ENCODE measurements around the gene ASCL3.
"Not testable (repeated sequence)": the region's sequence is repeated elsewhere in the genome, so short reads cannot be mapped to it uniquely, and the experiment has no call there.

ASCL3 gene

DNA sequence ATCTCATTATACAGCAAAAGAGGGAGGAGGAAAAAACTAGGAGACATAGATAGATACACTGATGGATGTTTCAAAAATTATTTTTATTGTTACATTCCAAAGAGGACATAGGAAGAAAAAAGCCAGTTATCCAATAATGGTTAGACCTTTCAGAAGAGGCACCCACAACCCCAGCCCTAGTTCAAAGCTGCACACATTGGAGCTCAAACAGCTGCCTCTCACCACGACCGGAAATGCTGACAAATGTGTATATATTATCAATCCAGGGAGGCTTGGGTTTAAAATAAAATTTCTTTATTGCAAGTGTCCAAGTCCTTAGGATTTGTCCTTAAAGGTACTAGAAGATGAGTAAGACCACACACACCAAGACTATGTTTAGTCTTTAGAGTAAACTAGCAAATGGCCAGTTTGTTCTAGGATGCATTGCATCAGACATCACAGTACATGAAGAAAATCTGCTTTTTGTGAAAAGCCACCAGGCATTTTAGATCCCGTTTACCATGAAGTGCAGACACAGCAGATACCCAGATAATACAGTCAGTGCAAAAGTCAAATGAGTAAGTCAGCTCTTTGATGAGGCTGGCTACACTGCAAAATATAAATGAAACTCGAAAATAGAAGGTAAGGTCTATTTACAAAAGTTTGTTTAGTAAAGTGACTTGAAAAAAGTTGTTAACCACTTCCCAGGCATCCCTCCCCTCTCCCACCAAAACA is 4.6 kb upstream of the ASCL3 start:
- DNase-seq (ENCODE audit: low read depth in 2 of 2) = no peak

DNA sequence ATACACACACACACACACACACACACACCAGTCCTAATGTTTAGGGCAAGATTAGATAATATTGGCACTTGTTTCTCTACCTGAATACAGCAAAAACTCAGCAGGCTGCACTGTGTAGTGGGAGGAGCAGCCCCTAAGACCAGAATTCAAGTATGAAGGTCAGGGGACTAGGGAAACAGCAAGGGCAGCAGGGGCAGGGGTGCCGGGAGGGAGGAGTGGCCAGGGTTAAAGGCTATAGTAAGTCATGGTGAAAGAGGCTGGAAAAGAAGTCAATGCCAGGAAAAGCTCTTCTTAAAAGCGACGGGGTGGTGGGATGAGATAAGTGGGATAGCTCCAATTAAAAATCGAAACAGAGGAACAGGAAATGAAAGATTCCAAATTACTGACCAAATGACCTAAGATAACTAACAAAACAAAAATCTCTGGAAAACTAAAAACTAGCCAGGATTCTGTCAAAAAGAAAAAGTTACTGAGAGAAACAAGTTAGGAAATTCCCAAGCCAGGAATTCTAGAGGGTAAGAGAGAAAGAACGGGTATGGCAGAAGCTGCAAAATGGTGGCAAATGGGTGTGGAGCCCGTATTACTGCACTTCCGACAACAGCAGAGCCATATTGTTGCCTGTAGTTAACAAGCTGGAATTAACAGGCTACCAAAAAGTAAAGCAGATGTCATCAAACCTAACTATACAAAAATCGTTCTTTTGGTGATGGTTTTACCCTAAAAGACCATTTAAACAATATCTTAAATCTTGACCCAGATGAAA is 1.3 kb downstream of the ASCL3 start:
- no peak for DNase-seq (ENCODE audit: low read depth in 2 of 2)

GRCh38 chr11:8937659-8938058 is 5.2 kb downstream of the ASCL3 start:
- no peak for DNase-seq (ENCODE audit: low read depth in 2 of 2)

DNA sequence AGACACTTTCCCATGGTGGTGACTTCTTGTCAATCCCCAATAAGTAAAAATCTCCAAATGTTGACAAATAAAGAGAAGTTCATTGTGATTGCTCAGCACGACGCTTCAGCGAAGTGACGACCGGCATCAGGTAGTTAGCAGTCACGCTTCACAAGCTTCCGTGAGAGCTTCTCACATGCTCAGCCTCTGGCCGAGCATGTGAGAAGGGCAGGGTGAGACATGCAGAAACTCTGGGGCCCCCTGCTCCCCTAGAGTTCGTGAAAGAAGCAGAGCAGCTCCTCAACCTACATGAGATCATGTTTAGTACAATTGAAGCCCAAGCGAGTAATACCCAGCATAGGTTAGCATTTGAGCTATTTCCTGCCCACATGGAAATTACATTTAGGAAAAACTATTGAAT is 5.7 kb downstream of the ASCL3 start:
- no peak for DNase-seq (ENCODE audit: low read depth in 2 of 2)

GRCh38 chr11:8935789-8936188 is 7.0 kb downstream of the ASCL3 start:
- not testable (repeated sequence) for DNase-seq (ENCODE audit: low read depth in 2 of 2)

DNA sequence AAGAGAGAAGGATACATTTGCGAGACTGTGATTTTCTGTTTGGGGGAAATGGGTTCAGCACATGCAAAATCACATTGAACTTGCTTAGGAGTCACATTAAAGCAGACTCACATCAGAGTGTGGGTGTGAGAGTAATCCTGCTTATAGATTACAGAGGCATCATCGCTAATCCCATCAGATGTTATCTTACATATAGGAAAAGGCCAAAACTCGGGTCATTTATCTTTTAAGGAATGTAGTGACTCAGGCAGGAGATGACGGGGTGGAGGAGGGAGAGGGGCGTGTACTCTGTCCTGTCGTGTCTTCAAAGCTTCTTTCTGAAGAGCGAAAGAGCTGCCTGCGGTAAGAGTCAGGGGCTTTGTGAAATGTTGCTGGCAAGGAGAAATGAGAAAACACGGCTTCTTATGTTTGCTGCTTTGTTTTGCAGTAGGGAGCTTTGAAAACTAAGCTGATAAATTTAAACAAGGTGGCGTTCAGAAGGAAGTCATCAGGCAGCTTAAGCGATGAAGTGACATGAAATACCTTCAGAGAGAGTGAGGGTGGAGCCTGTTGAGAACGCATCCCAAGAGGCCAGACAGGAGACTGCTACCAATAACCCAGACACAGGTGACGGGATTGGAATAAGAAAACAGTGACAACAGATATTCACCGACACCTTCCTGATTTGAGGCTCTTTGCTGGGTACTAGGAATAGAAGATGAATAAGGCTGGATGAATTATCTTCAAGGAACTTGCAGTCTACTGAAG is 7.9 kb downstream of the ASCL3 start:
- DNase-seq (ENCODE audit: low read depth in 2 of 2) = no peak

DNA sequence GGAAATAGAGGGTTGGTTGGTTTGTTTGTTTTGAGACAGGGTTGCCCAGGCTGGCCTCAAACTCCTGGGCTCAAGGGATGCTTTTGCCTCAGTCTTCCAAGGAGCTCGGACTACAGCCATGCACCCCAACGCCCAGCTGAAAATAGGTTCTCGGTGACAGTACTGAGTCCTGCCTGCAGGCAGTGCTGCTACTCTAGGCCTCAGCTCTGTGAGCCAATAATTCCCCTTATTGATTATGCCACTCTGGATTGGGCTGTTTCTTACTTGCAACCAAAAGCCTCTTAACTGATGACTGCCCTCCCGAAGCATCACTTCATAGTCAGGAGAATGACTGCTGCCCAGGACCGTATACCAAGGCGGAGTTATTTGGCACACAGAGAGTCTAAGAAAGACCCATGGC is 8.9 kb downstream of the ASCL3 start:
- DNase-seq (ENCODE audit: low read depth in 2 of 2) = no peak

- no peak for DNase-seq (ENCODE audit: low read depth in 2 of 2)
Observed at GRCh38 chr11:8932564-8933180, 10.1 kb downstream of the ASCL3 start, which contains the start of gene C11orf16. Gene C11orf16 (minus strand): TSS chr11:8932947. CDS start chr11:8932308, 639 bp downstream.

DNA sequence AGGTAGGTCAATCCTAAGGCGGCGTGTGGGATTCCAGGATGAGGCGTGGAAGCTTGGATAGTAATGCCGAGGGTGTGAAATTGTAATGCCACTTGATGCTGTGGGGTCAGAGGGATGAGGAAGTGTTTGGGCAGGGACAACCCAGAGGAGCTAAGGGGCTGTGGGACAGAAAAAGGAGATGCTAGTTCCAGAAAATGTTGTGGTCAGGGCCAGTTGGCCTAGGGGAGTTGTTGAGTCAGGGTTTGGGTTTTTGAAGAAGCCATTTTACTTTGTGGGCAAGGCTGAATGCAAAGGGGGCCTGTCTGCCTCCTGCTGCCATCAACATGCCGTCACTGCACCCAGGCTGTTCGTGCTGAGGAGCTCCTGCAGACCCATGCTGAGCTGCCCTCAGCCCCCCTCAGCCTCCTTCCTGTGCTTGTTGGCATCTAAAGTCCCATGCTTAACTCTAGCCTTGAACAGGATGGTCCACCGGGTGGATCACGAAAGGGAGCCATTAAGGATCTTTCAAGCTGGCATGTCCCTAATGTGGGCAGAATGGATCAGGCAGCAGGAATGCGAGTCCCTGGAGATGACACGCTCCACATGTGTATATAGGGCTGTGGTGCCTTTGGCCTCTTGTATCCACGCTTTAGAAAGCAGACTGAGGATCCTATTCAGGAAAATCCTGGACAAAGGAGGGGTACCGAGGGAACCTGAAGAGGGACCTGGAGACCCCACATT is 12.2 kb downstream of the ASCL3 start:
- DNase-seq (ENCODE audit: low read depth in 2 of 2) = no peak

GRCh38 chr11:8928981-8929615 is 13.7 kb downstream of the ASCL3 start:
- DNase-seq (ENCODE audit: low read depth in 2 of 2) = no peak

GRCh38 chr11:8928205-8928604 is 14.6 kb downstream of the ASCL3 start:
- DNase-seq (ENCODE audit: low read depth in 2 of 2) = no peak

DNA sequence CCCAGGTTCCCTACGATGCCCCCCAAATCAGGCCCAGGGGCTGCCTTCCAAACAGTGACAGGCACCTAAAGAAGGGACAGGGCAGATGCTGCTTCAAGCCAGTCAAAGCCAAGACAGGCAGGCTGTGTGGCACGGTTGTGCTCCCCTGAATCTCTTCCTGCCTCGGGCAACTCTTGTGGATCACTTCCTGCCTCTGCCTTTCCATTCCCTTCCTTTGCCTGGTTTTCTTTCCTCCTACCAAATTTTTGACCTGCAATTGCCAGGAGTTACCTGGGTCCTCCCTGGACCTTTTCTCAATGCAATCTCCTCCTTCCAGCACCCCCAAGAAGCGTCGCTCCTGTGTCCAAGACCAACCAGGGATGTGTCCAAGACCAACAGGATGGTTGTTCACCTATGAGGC is 15.6 kb downstream of the ASCL3 start:
- no peak for DNase-seq (ENCODE audit: low read depth in 2 of 2)

DNA sequence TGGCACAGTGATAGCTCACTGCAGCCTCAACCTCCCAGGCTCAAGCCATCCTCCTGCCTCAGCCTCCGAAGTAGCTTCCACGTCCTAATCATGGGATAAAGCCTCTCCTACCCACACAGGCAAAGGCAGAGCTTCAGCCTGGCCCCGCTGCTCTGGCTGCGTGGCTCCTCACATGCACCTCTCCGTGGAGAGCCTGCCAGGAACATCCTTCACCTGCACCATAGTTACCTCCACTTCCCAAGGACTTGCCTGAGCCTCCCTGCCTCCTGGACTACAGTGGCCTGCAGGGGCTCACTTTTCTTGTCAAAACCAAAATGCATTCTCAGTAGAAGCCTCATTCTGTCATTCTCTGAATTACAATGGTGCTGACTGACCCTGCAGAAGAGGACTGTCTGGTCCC is 16.6 kb downstream of the ASCL3 start:
- DNase-seq (ENCODE audit: low read depth in 2 of 2) = no peak

- DNase-seq (ENCODE audit: low read depth in 2 of 2) = no peak
Observed at GRCh38 chr11:8925711-8926110, 17.1 kb downstream of the ASCL3 start.

DNA sequence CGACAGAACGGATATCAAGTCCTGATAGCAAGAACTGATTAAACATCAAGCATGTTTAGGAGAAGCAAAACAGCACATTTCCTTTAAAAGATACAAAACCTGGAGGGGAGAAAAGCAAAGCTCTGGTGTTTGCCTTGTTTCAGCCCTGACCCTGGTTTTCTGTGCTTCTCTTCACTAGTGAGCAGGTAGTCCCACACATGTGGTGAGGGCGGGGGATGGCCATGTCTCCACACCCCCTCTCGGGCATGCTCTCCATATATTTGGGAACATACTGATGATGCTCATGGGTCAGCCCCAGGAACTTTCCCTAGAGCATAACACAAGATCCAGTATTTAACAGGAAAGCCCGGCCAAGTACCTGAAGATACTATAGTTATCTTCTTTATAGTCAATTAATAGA is 20.1 kb downstream of the ASCL3 start:
- no peak for DNase-seq (ENCODE audit: low read depth in 2 of 2)

DNA sequence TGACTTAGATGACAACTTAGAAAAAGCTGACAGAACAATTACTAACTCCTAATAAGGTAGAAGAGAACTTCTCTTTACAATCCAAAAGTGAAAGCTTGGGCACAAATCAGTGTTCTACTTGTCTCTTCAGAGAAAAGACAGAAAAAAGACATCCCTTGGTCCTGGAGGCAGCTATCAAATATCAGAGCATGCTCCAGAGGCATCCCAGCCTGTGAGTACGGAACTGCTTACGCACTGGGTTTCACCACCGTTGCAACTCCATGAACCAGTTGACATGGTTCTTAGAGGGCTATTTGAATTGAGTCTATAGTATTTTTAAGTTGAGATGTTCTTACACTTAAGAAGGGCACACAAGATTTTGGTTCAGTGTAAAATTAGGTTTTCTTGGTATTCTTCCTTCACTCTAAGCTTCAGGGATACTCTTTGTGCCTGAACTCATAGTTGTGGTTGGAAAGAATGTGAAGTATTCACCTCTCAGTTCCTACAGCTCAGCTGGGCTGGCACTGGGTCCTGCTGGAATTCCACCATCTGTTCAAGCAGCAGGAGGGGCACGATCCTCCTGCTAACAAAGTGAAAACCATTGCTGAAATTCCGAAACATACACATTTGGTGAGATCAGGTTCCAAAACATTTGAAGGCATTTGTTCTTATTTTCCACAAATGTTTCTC is 25.5 kb downstream of the ASCL3 start:
- no peak for DNase-seq (ENCODE audit: low read depth in 2 of 2)

DNA sequence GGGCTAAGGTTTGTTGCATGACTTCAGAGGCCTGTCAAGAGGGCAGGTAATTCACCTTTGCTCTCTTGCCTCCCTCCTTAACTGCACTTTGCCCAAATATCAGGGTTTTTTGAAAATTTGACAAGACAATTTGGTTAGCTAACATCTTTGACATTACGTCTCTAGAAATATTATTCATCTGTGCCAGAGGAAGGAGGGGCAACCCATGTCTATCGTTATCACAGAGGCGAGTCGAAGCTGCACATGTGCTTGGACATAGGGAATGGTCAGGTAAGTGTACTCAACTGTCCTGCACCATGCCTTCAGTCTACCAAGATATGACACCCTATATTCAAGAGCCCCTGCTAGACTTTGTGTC is 28.2 kb downstream of the ASCL3 start:
- no peak for DNase-seq (ENCODE audit: low read depth in 2 of 2)

DNA sequence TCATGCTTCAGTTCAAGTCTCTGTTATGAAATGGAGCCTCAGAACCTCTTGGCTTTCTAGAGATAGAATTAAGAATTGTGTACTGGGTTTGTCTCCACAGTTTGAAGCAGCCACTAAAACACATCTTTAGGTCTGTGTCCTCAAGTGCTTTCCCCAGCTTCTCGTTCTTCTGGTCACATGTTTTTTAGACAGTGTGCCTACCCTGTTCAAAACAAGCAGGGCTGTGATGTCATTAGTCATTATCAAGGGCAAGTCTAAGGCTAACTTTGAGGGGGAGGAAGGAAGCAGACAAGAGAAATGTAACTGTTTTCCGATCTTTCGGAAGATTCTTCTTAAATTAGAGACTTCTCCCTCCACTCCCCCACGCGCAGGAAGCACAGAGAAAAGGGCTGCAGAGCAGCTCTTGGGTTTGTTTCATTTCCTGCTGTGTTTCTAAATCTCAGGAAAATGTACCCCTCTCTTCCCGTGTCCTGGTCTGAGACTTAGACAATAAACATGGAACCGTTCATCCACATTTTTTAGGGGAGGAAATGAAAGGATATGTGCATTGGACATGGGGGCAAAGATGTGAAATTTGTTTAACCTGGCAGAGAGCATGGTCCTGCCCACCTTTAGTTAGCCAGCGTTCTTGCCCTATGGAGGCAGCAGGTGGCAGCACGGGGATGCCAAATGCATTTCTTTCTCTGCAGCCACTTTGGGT is 28.7 kb downstream of the ASCL3 start:
- DNase-seq (ENCODE audit: low read depth in 2 of 2) = peak; percentile 18 to 22

DNA sequence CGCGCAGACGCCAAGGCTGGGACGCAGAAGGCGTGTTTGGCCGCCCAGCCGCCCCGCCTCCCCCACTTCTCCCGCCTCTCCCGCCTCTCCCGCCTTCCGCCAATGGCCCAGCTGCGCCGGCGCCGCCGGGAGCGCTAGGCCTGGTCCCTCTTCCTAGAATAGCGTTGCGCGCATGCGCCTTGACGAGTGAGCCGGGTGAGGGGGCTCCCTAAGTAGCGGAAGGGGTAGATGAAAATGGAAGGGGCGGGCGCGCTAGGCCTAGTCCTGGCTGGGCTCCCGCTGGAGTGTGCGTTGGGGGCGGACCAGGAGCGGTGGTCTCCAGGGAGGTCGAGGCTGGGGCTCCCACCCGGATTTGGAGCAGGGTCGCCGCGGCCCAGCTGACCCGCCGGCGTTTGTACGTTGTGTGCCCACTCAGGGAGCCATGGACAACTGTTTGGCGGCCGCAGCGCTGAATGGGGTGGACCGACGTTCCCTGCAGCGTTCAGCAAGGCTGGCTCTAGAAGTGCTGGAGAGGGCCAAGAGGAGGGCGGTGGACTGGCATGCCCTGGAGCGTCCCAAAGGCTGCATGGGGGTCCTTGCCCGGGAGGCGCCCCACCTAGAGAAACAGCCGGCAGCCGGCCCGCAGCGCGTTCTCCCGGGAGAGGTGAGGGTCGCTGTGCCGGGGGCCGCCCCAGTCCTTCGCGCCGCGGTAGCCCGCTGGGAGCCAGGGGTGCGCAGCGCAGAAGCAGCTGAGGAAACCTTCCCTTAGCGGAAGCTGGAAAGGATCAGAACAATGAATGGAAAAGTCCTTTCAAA is 31.6 kb downstream of the ASCL3 start, which contains the start of gene AKIP1:
Gene AKIP1 (plus strand): TSS at position 161 of the 795 bp plus-strand sequence. CDS start 261 bp downstream, at position 422.
- peak; percentile 89 for DNase-seq (ENCODE audit: low read depth in 2 of 2)
